Thymus (tissue), 11 donors: ENCODE data around the gene MAD1L1. TPM values are rescaled to one million over a fixed set of nuclear protein-coding genes. Genes with fewer than 3 reads are reported as not detected.

Experiments
- DNase-seq, 9 donors: peaks; one replicate each; pipeline ENCODE4 v3.0.0-alpha.2; 2013; ENCODE audit warnings: low spot score in 9 of 9, low read depth in 6 of 9, missing footprints in 1 of 9
- H3K27ac ChIP-seq, 2 donors: one replicate each; pipeline ENCODE4 v1.5.1; 2013; ENCODE audit warnings: control low read depth in 1 of 2, low read depth in 1 of 2, low read length in 1 of 2, mild to moderate bottlenecking in 1 of 2, moderate library complexity in 1 of 2
- H3K27me3 ChIP-seq, 2 donors: one replicate each; pipeline ENCODE4 v1.5.1; 2013; ENCODE audit warnings: low read length in 1 of 2; ENCODE audit not compliant: control insufficient read depth in 2 of 2, insufficient read depth in 1 of 2
- H3K36me3 ChIP-seq, 2 donors: one replicate each; pipeline ENCODE4 v1.5.1; 2013; ENCODE audit warnings: low read length in 1 of 2, mild to moderate bottlenecking in 1 of 2, moderate library complexity in 1 of 2; ENCODE audit not compliant: control insufficient read depth in 2 of 2, insufficient read depth in 2 of 2
- H3K4me1 ChIP-seq, 2 donors: one replicate each; pipeline ENCODE4 v1.5.1; 2013; ENCODE audit warnings: low read length in 2 of 2; ENCODE audit not compliant: control insufficient read depth in 2 of 2, insufficient read depth in 2 of 2
- H3K4me3 ChIP-seq, 2 donors: one replicate each; pipeline ENCODE4 v1.5.1; 2013; ENCODE audit warnings: low read length in 2 of 2, control low read depth in 1 of 2, mild to moderate bottlenecking in 1 of 2
- H3K9me3 ChIP-seq, 2 donors: one replicate each; pipeline ENCODE4 v1.5.1; 2013; ENCODE audit warnings: low read length in 1 of 2, mild to moderate bottlenecking in 1 of 2; ENCODE audit not compliant: control insufficient read depth in 2 of 2, insufficient read depth in 1 of 2
- WGBS: extraction: QIAGEN DNeasy Blood & Tissue Kit; methylation state at CpG from one replicate; pipeline ENCODE4 v1.1.7; 2013; 5-methylcytosine and 5-hydroxymethylcytosine counted together
- polyA plus RNA-seq: library from polyadenylated mRNA; stranded (reverse); fragments of 200-250 nt; gene quantifications from one replicate; pipeline ENCODE4 v1.2.3, GENCODE V29; 2013
- total RNA-seq: library from RNA; stranded (reverse); fragments of 120-200 nt; gene quantifications from one replicate; pipeline ENCODE4 v1.2.4, GENCODE V29; 2013
- donor health status: healthy.

The MAD1L1 gene
- total and polyA plus RNA-seq, 2 donors: 93.3 to 103 TPM

DNA sequence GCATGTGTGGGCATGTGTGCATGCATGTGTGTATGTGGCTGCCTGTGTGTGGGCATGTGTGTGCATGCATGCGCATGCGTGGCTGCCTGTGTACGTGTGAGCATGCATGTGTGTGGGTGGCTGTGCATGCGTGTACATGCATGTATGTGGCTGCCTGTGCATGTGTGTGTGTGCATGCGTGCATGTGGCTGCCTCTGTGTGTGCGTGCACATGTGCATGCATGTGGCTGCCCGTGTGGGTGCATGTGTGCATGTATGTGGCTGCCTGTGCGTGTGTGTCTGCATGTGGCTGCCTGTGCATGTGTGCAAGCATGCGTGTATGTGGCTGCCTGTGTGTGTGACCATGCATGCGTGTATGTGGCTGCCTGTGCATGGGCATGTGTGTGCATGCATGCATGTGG lies 345.5 kb downstream of the MAD1L1 start:
- Histone ChIP-seq H3K4me1 (peaks cover 9 to 22% of the 10 kb centered on the region in 2 donors), H3K27me3 (no peaks in the 10 kb centered on the region), H3K36me3 (peaks cover 25 to 37% of the 10 kb centered on the region in 2 donors), H3K9me3 (peaks cover 4 to 27% of the 10 kb centered on the region in 2 donors), H3K4me3 (no peak overlapping the region), H3K27ac (no peak overlapping the region)
- WGBS: 89% methylated on average over 10 of the region's 10 CpGs
- DNase-seq: no peak

DNA sequence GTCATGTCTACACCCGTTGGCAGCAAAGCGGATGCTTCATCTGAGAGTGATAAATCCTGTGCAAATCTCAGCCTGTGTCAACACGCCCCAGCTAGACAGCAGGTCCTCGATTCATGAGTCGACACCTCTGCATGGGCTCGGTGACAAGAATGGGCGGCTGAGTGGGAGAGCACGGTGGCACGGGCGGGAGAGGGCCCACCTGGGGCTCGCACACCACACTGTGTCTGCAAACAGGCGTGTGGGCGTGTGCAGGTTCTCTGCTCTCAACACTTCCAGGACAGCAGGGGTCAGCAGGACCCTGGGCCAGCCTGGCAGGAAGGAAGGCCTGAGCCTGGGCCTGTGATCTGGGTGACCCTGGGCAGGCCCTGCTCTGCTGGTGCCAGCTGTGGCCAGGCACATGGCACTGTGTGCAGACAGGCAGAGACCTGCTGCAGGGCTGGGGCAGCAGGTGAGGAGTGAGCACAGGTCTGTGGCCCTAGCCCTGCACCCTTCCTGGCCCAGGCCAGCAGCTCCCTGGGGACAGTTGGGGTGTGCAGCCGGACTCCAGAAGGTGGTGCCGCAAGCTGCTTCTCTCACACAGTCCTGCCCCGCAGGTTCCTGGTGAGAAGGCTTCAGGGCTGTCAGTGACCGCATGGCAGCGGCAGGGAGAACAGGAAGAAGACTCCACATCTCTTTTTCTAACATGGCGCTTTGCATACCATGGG lies 346.2 kb downstream of the MAD1L1 start:
- Histone ChIP-seq H3K9me3 (peaks cover 4 to 27% of the 10 kb centered on the region in 2 donors), H3K4me1 (peaks cover 9 to 22% of the 10 kb centered on the region in 2 donors), H3K4me3 (no peak overlapping the region), H3K36me3 (peaks cover 28 to 38% of the 10 kb centered on the region in 2 donors), H3K27me3 (no peaks in the 10 kb centered on the region), H3K27ac (no peak overlapping the region)
- 94% methylated on average over 19 of the region's 19 CpGs for WGBS
- no peak for DNase-seq

DNA sequence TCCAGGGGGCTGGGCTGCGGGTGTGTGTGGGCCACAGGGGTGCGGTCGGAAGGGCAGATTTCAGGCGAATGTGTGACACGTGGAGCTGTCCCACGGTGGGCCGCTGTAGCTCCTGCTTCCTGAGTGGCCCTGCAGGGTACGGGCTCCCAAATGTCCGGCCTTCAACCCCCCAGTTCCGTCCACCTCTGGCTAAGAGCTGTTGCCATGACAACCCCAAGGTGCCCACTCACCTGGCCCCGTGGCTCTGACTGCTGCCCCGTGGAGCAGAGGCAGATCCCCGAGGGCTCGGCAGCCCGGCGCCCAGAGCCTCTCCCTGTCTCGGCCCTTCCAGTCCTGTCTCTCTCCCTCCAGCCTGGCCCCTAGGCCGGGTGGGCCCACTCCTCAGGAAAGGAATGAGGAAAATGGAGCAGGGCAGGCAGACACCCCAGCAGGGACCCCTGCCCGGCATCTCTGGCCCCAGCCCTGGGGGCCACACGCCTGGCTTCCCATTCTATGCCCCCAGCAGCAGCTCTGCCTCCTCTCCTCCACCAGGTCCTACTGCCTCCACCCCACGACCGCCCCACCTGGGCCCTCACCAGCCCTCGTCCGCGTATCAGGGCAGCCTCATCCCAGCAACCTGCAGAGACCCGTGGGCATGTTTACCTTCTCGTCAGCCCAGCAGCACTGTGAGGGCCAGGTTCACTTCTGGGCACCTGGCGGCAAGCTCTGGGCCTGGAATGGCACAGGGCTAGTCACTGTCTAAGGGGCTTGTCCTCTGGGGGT lies 347.1 kb downstream of the MAD1L1 start:
- Histone ChIP-seq H3K4me3 (no peak overlapping the region), H3K9me3 (peaks cover 4 to 27% of the 10 kb centered on the region in 2 donors), H3K27me3 (no peaks in the 10 kb centered on the region), H3K36me3 (peaks cover 32 to 40% of the 10 kb centered on the region in 2 donors), H3K4me1 (peaks cover 9 to 20% of the 10 kb centered on the region in 2 donors), H3K27ac (no peak overlapping the region)
- DNase-seq: no peak
- 93% methylated on average over 28 of the region's 28 CpGs for WGBS

DNA sequence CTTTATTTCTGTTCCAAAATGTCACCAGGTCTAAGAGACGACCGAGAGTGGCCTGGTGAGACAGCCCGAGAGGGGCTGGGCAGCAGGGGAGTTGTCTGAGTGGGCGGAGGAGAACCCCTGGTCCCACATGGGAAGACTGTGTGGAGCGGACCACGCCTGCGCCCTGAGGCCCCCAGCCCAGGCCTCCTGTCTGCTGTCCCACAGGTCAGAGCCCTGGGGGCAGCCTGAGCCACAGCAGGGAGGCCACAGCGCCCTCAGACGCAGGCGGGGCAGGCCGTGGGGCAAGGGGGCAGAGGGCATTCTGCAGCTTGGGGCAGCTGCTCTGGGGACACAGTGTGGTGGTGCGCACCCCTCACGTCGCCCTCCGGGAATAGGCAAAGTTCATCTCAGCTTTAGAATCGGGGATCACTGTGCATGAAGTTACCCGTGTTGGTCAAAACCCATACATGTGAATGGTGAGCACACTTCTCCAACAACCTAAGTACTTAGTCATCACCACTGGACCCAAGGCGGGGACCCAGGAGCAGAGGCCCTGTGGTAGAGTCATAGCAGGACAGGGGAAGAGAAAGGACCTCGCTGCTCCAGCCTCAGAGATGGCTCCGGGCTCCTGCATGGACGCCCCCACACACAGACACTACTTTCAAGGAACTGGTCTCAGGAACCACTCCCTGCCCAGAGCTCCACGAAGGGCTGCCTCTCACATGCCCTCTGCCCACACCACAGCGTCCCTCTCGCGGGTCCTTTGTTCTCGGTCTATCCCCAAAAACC lies 348.0 kb downstream of the MAD1L1 start:
- peaks cover 33 to 48% of the 10 kb centered on the region in 2 donors for H3K36me3 ChIP-seq
- H3K4me1 ChIP-seq: peaks cover 1 to 11% of the 10 kb centered on the region in 2 donors

DNA sequence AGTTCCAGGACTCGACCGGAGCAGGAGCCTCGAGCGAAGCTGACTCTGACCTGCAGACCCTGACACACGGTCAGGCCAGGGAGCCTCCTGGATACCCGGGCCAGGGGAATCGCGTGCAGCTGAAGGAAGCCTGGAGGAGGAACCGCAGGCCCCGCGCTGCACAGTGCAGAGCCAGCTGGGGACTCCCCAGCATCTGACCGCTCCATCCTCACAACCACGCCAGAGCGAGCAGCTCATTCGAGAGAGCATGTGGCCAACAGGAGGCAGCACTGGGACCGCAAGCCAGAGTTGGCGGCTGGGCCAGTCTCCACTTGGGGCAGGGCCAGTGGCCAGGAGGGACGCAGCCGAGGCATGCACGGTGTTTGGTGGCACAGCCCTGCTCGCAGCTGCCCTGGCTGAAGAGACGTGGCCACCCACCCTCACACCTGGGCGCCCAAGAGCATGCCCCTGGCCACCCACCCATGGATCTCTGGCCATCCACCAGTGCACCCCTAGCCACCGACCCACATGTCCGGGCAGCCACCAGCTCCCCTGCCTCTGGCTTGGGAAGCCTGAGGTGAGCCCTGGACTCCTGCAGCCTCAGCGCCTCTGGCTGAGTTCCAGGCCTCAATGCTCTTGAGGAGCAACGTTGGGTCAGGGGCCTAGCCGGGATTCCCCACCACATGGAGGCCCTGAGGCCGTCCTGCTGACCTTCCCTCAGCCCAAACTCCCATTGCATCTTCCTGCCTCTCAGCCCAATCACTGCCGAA lies 348.7 kb downstream of the MAD1L1 start:
- WGBS: 96% methylated on average over 30 of the region's 30 CpGs
- DNase-seq: no peak
- H3K4me1 ChIP-seq: peaks cover 0 to 7% of the 10 kb centered on the region in 2 donors
- H3K9me3 ChIP-seq: peaks cover 4 to 20% of the 10 kb centered on the region in 2 donors
- peaks cover 33 to 48% of the 10 kb centered on the region in 2 donors for H3K36me3 ChIP-seq
- H3K27me3 ChIP-seq: no peaks in the 10 kb centered on the region
- H3K4me3 ChIP-seq: no peak overlapping the region
- H3K27ac ChIP-seq: no peak overlapping the region

More for the DNA sequence above, 348.0 kb downstream of the MAD1L1 start:
- no peak for DNase-seq
- 98% methylated on average over 26 of the region's 26 CpGs for WGBS
- H3K9me3 ChIP-seq: peaks cover 4 to 27% of the 10 kb centered on the region in 2 donors
- H3K4me3 ChIP-seq: no peak overlapping the region
- H3K27ac ChIP-seq: no peak overlapping the region
- H3K27me3 ChIP-seq: no peaks in the 10 kb centered on the region

DNA sequence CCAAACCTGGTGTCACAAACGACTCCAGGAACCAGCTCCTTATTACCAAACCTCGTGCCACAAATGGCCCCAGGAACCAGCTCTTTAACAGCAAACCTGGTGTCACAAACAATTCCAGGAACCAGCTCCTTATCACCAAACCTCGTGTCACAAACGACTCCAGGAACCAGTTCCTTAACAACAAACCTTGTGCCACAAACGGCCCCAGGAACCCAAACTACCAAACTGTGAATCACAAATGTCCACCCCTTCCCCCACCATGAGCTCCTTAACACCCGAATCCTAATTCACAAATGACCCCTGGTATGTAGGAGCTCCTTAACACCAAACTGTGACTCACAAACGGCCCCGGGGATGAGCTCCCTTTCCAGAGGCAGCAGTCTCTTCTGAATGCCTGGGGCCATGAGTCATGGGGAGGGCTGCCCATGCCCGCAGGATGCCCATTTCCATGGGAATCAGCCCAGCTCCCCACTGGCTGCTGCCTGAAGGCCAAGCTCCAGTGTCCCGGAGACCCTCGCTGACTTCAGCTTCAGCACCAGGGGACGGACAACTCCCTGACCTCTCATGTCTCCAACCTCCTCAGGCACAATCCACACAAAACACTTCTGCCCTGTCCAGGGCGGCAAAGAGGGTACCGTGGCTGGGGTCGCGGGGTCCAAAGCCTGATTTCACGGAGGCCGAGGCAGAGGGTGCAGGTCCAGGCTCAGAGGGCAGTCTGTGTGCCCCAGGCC lies 349.5 kb downstream of the MAD1L1 start:
- Histone ChIP-seq H3K9me3 (peaks cover 2 to 12% of the 10 kb centered on the region in 2 donors), H3K27ac (no peak overlapping the region), H3K4me1 (peaks cover 0 to 7% of the 10 kb centered on the region in 2 donors), H3K27me3 (no peaks in the 10 kb centered on the region), H3K36me3 (peaks cover 26 to 42% of the 10 kb centered on the region in 2 donors), H3K4me3 (no peak overlapping the region)
- 77% methylated on average over 18 of the region's 18 CpGs for WGBS
- DNase-seq: no peak

DNA sequence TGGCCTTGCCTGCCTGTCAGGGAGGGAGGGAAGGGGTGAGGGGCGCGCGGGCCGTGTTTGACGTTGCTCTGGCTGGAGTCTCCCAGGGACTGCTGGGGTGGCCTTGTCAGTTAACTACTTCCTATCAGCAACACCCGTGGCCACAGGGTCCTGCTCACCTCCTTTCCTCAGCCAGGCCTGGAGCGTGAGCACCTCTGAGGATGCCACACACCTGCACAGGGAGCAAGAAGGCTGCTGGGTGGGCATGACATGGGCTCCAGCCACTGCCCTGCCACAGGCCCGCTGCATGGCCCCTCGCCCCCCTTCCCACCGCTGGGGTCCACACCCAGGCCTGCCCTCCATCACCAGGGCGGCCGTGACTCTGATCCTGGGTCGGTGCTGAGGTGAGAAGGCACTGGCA lies 350.3 kb downstream of the MAD1L1 start:
- Histone ChIP-seq H3K4me3 (no peak overlapping the region), H3K27ac (no peak overlapping the region), H3K9me3 (peaks cover 0 to 5% of the 10 kb centered on the region in 2 donors), H3K36me3 (peaks cover 19 to 34% of the 10 kb centered on the region in 2 donors), H3K27me3 (no peaks in the 10 kb centered on the region), H3K4me1 (peaks cover 0 to 7% of the 10 kb centered on the region in 2 donors)
- no peak for DNase-seq
- WGBS: 92% methylated on average over 13 of the region's 13 CpGs

DNA sequence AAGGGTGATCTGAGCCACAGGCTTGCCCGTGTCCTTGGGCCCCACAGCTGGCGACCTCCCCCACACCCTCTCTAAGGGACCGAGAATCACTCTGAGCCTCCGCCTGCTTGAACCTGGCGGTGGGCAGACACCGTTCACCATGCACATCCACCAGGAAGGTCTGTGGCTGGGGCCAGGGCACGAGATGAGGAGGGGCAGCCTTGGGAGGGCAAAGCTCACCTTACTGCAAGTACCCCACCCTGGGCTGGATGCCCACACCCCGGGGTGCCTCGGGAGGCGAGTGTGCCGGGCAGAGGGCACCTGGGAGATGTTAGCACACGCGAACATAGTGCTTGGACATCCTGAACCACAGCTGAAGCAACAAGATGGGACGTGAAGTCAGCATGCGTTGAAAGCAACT lies 350.8 kb downstream of the MAD1L1 start:
- 95% methylated on average over 15 of the region's 15 CpGs for WGBS
- Histone ChIP-seq H3K36me3 (peaks cover 14 to 29% of the 10 kb centered on the region in 2 donors), H3K27me3 (no peaks in the 10 kb centered on the region), H3K4me1 (peaks cover 0 to 6% of the 10 kb centered on the region in 2 donors), H3K9me3 (no peaks in the 10 kb centered on the region), H3K4me3 (no peak overlapping the region), H3K27ac (no peak overlapping the region)
- no peak for DNase-seq
